Astrocyte of the cerebellum (primary cell): ENCODE measurements around the gene SEMA5A.

Experiments used
- DNase-seq: peaks from one replicate; pipeline ENCODE4 v3.0.0-alpha.2; 2011; ENCODE audit warnings: low read depth
- H3K4me3 ChIP-seq: 2 replicates; pipeline ENCODE4 v1.5.1; 2011; ENCODE audit warnings: mild to moderate bottlenecking, low read depth, low read length, moderate library complexity
- in situ Hi-C: cut with HindIII; loops from 2 replicates; pipeline ENCODE4 v1.10.0; 2017; ENCODE audit warnings: low sequenced_read_pairs
- TF ChIP-seq, protein P1 (sequence below): IDR thresholded peaks from 2 replicates; pipeline ENCODE4 v1.5.1; 2012; ENCODE audit warnings: low read length, low read depth, moderate library complexity, mild to moderate bottlenecking; ENCODE audit errors: missing control alignments

The SEMA5A gene

DNA sequence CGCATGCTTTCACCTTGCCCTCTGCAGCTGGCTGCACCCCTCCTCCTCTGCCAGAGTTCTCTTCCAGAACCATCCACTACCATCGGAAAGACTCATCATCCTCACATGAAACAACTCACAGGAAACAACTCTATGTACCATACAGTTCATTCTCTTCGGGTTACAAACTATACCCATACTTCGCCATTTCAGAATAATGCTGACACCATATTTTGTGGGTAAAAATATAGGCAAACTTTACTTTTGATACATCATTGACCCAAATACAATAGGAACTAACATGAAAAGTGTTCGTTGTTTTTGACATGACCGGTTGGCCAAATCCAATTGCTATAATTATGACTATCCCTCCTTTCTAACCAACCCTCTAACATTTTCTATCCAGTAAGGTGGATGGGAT, 421.0 kb downstream of the SEMA5A start:
- DNase-seq, result no peak
- H3K4me3 ChIP-seq, result no peak overlapping the region
- TF ChIP-seq, protein P1, sequence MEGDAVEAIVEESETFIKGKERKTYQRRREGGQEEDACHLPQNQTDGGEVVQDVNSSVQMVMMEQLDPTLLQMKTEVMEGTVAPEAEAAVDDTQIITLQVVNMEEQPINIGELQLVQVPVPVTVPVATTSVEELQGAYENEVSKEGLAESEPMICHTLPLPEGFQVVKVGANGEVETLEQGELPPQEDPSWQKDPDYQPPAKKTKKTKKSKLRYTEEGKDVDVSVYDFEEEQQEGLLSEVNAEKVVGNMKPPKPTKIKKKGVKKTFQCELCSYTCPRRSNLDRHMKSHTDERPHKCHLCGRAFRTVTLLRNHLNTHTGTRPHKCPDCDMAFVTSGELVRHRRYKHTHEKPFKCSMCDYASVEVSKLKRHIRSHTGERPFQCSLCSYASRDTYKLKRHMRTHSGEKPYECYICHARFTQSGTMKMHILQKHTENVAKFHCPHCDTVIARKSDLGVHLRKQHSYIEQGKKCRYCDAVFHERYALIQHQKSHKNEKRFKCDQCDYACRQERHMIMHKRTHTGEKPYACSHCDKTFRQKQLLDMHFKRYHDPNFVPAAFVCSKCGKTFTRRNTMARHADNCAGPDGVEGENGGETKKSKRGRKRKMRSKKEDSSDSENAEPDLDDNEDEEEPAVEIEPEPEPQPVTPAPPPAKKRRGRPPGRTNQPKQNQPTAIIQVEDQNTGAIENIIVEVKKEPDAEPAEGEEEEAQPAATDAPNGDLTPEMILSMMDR, result no peak
- in situ Hi-C loops, result no loop called here

DNA sequence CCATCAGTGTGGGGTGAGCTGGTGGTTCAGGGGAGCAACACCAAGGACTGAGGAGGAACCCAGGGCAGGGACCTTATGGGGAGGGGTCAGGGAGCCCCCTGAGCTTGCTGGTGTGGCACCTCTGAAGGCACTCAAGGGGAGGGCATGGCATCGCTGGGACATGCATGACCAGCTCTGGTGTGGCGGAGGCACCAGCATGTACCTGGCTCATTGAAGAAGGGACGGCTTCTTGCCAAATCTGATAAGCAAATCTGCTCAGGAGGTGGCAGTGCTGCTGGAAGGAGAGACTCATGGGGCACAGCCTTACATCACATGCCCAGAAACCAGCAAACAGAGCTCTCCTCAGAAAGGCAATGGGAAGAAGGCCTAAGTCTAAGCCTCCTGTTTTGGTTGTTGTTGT, 421.8 kb downstream of the SEMA5A start:
- no peak overlapping the region for H3K4me3 ChIP-seq
- in situ Hi-C loops, result no loop called here
- no peak for DNase-seq
- TF ChIP-seq, protein P1, result no peak

DNA sequence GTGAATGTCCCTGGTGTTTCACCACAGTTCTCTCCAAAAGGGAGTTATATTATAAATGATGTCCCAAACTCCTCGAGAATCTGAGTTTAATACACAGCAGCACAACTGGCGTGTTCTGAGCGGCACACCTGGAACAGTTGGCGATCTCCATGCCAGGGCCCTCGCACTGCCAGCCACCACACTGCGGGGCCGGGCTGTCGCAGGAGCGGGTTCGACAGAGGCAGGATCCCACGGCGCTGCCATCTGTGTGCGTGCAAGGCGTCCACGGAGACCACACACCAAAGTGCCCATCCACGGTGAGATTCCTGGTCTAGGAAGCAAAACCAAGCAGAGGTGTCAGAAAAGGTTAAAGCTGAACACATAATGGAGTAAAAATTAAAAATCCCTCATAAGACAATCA, 423.3 kb downstream of the SEMA5A start:
- TF ChIP-seq, protein P1, result no peak
- in situ Hi-C loops, result no loop called here
- DNase-seq, result no peak
- no peak overlapping the region for H3K4me3 ChIP-seq

- no peak overlapping the region for H3K4me3 ChIP-seq
Observed at GRCh38 chr5:9121597-9121996, 424.3 kb downstream of the SEMA5A start.

DNA sequence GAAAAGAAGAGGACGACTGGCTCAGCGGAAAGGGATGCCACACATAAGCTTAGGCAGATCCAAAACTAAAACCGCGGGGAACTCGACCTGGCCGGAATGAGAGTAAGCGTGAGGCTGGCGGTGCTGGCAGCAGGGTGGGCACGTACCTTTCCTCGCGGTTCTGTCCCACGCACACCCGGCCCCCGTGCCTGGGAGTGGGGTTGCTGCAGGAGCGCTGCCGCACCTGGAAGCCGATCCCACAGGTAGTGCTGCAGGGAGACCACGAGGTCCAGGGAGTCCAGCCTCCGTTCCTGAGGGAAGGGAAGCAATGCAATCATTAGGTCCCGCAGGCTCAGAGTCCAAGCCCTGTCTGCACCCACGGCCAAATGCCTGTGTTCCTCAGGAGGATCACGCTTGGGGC, 427.0 kb downstream of the SEMA5A start:
- TF ChIP-seq, protein P1, result no peak
- in situ Hi-C loops, result no loop called here
- DNase-seq, result no peak
- no peak overlapping the region for H3K4me3 ChIP-seq

More at GRCh38 chr5:9121597-9121996, 424.3 kb downstream of the SEMA5A start:
- DNase-seq, result no peak
- in situ Hi-C loops, result no loop called here
- TF ChIP-seq, protein P1, result no peak

GRCh38 chr5:9115093-9115492, 430.8 kb downstream of the SEMA5A start:
- DNase-seq, result no peak
- TF ChIP-seq, protein P1, result no peak
- no peak overlapping the region for H3K4me3 ChIP-seq
- in situ Hi-C loops, result no loop called here
